ENCODE measurements around the gene PFN3.

The PFN3 gene

GRCh38 chr5:177409043-177409801 lies 8.8 kb upstream of the PFN3 start, which contains the start of gene F12:
Gene F12, minus strand, starts transcription at chr5:177409564. Its CDS starts 37 bp downstream, at chr5:177409527.
- Histone ChIP-seq H3K27ac (ENCODE audit: low read depth, low read length) (no peak within 1 kb of the TSS), H3K56ac (ENCODE audit: low read length) (no peak within 1 kb of the TSS), H3K23ac (ENCODE audit: low read length) (no peak within 1 kb of the TSS), H3K18ac (ENCODE audit: low read length) (no peak within 1 kb of the TSS), H4K5ac (ENCODE audit: low read length) (no peak within 1 kb of the TSS), H3K36me3 (ENCODE audit: control insufficient read depth, insufficient read depth, low read length) (no peaks in the 10 kb centered on the region), H2BK5ac (ENCODE audit: low read length) (no peak within 1 kb of the TSS), H3K4me2 (ENCODE audit: low read length) (no peak within 1 kb of the TSS), H2BK120ac (ENCODE audit: low read depth, low read length) (no peak within 1 kb of the TSS), H3K79me1 (ENCODE audit: low read length) (no peaks in the 10 kb centered on the region), H4K8ac (ENCODE audit: low read depth, low read length) (no peak within 1 kb of the TSS), H3K27me3 (ENCODE audit: insufficient read depth, low read length, poor library complexity) (peaks cover 2% of the 10 kb centered on the region), H3K4me3 (ENCODE audit: low read length) (no peak within 1 kb of the TSS), H2AK5ac (ENCODE audit: low read length) (no peak within 1 kb of the TSS), H3K79me2 (ENCODE audit: control insufficient read depth, insufficient read depth, low read length) (no peaks in the 10 kb centered on the region), H3K4ac (ENCODE audit: low read depth, low read length) (no peak within 1 kb of the TSS), H3K9ac (ENCODE audit: low read length) (no peak within 1 kb of the TSS), H3K4me1 (ENCODE audit: control insufficient read depth, low read depth, low read length) (no peaks in the 10 kb centered on the region), H2BK15ac (replicated peaks; ENCODE audit: low read depth) (no peak within 1 kb of the TSS)
- WGBS (ENCODE audit: extremely low coverage, insufficient coverage, low lambda C conversion rate), result no CpG with 5 or more reads among the region's 9 CpGs
- no peak for DNase-seq

GRCh38 chr5:177405805-177406204 lies 5.3 kb upstream of the PFN3 start:
- Histone ChIP-seq H3K27ac (ENCODE audit: low read depth, low read length) (no peak overlapping the region), H3K27me3 (ENCODE audit: insufficient read depth, low read length, poor library complexity) (peaks cover 4% of the 10 kb centered on the region), H2BK120ac (ENCODE audit: low read depth, low read length) (no peak overlapping the region), H2BK5ac (ENCODE audit: low read length) (no peak overlapping the region), H3K4me2 (ENCODE audit: low read length) (no peak overlapping the region), H2BK15ac (replicated peaks; ENCODE audit: low read depth) (no peak overlapping the region), H3K56ac (ENCODE audit: low read length) (no peak overlapping the region), H3K4me1 (ENCODE audit: control insufficient read depth, low read depth, low read length) (no peaks in the 10 kb centered on the region), H3K18ac (ENCODE audit: low read length) (no peak overlapping the region), H4K8ac (ENCODE audit: low read depth, low read length) (no peak overlapping the region), H3K79me1 (ENCODE audit: low read length) (no peaks in the 10 kb centered on the region), H3K36me3 (ENCODE audit: control insufficient read depth, insufficient read depth, low read length) (no peaks in the 10 kb centered on the region), H3K4ac (ENCODE audit: low read depth, low read length) (no peak overlapping the region), H3K9ac (ENCODE audit: low read length) (no peak overlapping the region), H2AK5ac (ENCODE audit: low read length) (no peak overlapping the region), H4K5ac (ENCODE audit: low read length) (no peak overlapping the region), H3K23ac (ENCODE audit: low read length) (no peak overlapping the region), H3K79me2 (ENCODE audit: control insufficient read depth, insufficient read depth, low read length) (no peaks in the 10 kb centered on the region), H3K4me3 (ENCODE audit: low read length) (no peak overlapping the region)
- WGBS (ENCODE audit: extremely low coverage, insufficient coverage, low lambda C conversion rate), result no CpG with 5 or more reads among the region's 5 CpGs
- DNase-seq, result no peak

- no peak overlapping the region for H3K4me2 ChIP-seq (ENCODE audit: low read length)
- H2BK120ac ChIP-seq (ENCODE audit: low read depth, low read length), result no peak overlapping the region
- no peak overlapping the region for H2BK5ac ChIP-seq (ENCODE audit: low read length)
- H3K79me2 ChIP-seq (ENCODE audit: control insufficient read depth, insufficient read depth, low read length), result no peaks in the 10 kb centered on the region
- no peak overlapping the region for H3K4ac ChIP-seq (ENCODE audit: low read depth, low read length)
- no peaks in the 10 kb centered on the region for H3K36me3 ChIP-seq (ENCODE audit: control insufficient read depth, insufficient read depth, low read length)
- no peak overlapping the region for H4K8ac ChIP-seq (ENCODE audit: low read depth, low read length)
- DNase-seq, result no peak
- H2BK15ac ChIP-seq (replicated peaks; ENCODE audit: low read depth), result no peak overlapping the region
- no peak overlapping the region for H3K23ac ChIP-seq (ENCODE audit: low read length)
- H3K4me3 ChIP-seq (ENCODE audit: low read length), result no peak overlapping the region
- no peak overlapping the region for H3K27ac ChIP-seq (ENCODE audit: low read depth, low read length)
- H3K4me1 ChIP-seq (ENCODE audit: control insufficient read depth, low read depth, low read length), result no peaks in the 10 kb centered on the region
- H3K79me1 ChIP-seq (ENCODE audit: low read length), result no peaks in the 10 kb centered on the region
- no CpG with 5 or more reads among the region's 2 CpGs for WGBS (ENCODE audit: extremely low coverage, insufficient coverage, low lambda C conversion rate)
- H4K5ac ChIP-seq (ENCODE audit: low read length), result no peak overlapping the region
- peaks cover 4% of the 10 kb centered on the region for H3K27me3 ChIP-seq (ENCODE audit: insufficient read depth, low read length, poor library complexity)
- H3K18ac ChIP-seq (ENCODE audit: low read length), result no peak overlapping the region
- no peak overlapping the region for H3K9ac ChIP-seq (ENCODE audit: low read length)
- H2AK5ac ChIP-seq (ENCODE audit: low read length), result no peak overlapping the region
- H3K56ac ChIP-seq (ENCODE audit: low read length), result no peak overlapping the region
Measured at GRCh38 chr5:177405312-177405711, 4.9 kb upstream of the PFN3 start.

GRCh38 chr5:177404641-177405179 lies 4.2 kb upstream of the PFN3 start:
- DNase-seq, result no peak
- Histone ChIP-seq H3K79me1 (ENCODE audit: low read length) (no peaks in the 10 kb centered on the region), H3K9ac (ENCODE audit: low read length) (peak overlapping the region; percentile 24), H3K4me1 (ENCODE audit: control insufficient read depth, low read depth, low read length) (no peaks in the 10 kb centered on the region), H2BK120ac (ENCODE audit: low read depth, low read length) (no peak overlapping the region), H3K4ac (ENCODE audit: low read depth, low read length) (no peak overlapping the region), H3K23ac (ENCODE audit: low read length) (no peak overlapping the region), H4K5ac (ENCODE audit: low read length) (no peak overlapping the region), H2BK15ac (replicated peaks; ENCODE audit: low read depth) (no peak overlapping the region), H3K4me2 (ENCODE audit: low read length) (peak overlapping the region; percentile 34), H3K27ac (ENCODE audit: low read depth, low read length) (no peak overlapping the region), H4K8ac (ENCODE audit: low read depth, low read length) (no peak overlapping the region), H3K4me3 (ENCODE audit: low read length) (no peak overlapping the region), H3K36me3 (ENCODE audit: control insufficient read depth, insufficient read depth, low read length) (no peaks in the 10 kb centered on the region), H3K79me2 (ENCODE audit: control insufficient read depth, insufficient read depth, low read length) (no peaks in the 10 kb centered on the region), H2BK5ac (ENCODE audit: low read length) (no peak overlapping the region), H3K56ac (ENCODE audit: low read length) (peak overlapping the region; percentile 85), H2AK5ac (ENCODE audit: low read length) (no peak overlapping the region), H3K27me3 (ENCODE audit: insufficient read depth, low read length, poor library complexity) (peaks cover 4% of the 10 kb centered on the region), H3K18ac (ENCODE audit: low read length) (no peak overlapping the region)
- no CpG with 5 or more reads among the region's 16 CpGs for WGBS (ENCODE audit: extremely low coverage, insufficient coverage, low lambda C conversion rate)

GRCh38 chr5:177403792-177404640 lies 3.6 kb upstream of the PFN3 start:
- Histone ChIP-seq H3K4me3 (ENCODE audit: low read length) (no peak overlapping the region), H3K4ac (ENCODE audit: low read depth, low read length) (no peak overlapping the region), H3K4me1 (ENCODE audit: control insufficient read depth, low read depth, low read length) (no peaks in the 10 kb centered on the region), H3K18ac (ENCODE audit: low read length) (no peak overlapping the region), H3K79me2 (ENCODE audit: control insufficient read depth, insufficient read depth, low read length) (no peaks in the 10 kb centered on the region), H3K23ac (ENCODE audit: low read length) (no peak overlapping the region), H2BK5ac (ENCODE audit: low read length) (no peak overlapping the region), H3K79me1 (ENCODE audit: low read length) (no peaks in the 10 kb centered on the region), H3K27me3 (ENCODE audit: insufficient read depth, low read length, poor library complexity) (peaks cover 4% of the 10 kb centered on the region), H3K36me3 (ENCODE audit: control insufficient read depth, insufficient read depth, low read length) (no peaks in the 10 kb centered on the region), H2BK120ac (ENCODE audit: low read depth, low read length) (no peak overlapping the region), H3K9ac (ENCODE audit: low read length) (peak overlapping the region; percentile 56), H2AK5ac (ENCODE audit: low read length) (no peak overlapping the region), H3K56ac (ENCODE audit: low read length) (peak overlapping the region; percentile 85), H2BK15ac (replicated peaks; ENCODE audit: low read depth) (no peak overlapping the region), H4K5ac (ENCODE audit: low read length) (no peak overlapping the region), H3K4me2 (ENCODE audit: low read length) (peak overlapping the region; percentile 34), H4K8ac (ENCODE audit: low read depth, low read length) (no peak overlapping the region), H3K27ac (ENCODE audit: low read depth, low read length) (no peak overlapping the region)
- DNase-seq, result peak; percentile 59
- WGBS (ENCODE audit: extremely low coverage, insufficient coverage, low lambda C conversion rate), result no CpG with 5 or more reads among the region's 93 CpGs

All from mesendoderm (in vitro differentiated cells).